Measurements from ENCODE around the gene PRKRIP1. TPM values are rescaled to one million over a fixed set of nuclear protein-coding genes. Genes with fewer than 3 reads are reported as not detected.
"Not testable (repeated sequence)": the region's sequence is repeated elsewhere in the genome, so short reads cannot be mapped to it uniquely, and the experiment has no call there.

PRKRIP1 gene
- total RNA-seq, 1 experiment from 2014 or later, result 21.2 TPM

DNA sequence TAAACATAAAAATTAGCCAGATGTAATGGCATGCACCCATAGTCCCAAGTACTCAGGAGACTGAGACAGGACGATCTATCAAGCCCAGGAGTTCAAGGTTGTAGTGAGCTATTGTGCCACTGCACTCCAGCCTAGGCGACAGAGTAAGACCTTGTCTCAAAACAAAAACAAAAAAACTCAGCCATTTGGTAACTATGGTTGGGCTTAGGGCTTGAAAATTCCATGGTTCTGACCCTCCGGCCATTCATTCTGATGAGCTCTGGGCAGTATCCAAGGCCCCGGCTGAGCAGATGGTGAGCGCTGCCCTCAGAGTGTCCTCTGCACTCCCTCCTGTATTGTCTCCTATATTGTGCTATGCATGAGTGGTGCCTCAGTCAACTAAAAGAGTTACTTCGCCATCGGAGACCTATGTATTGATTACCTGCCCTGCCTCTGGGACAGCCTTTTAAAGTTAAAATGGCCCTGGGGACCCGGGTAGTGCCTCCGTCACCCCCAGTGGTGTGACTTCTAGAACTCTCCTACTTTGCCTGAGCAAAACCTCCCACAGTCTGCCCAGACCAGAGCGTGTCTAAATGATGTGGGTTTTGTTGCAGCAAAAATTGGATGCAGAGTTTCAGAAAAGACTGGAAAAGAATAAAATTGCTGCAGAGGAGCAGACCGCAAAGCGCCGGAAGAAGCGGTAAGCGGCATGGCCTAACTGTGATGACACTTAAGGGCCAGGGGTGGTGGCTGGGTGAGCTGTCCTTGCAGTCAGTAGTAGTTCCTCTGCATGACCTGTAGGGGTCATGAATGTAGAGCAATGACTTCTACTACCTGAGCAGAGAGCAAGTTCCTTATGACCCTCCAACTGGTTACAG is 8.1 kb downstream of the PRKRIP1 start:
- DNase-seq (ENCODE audit: low read depth), result peak; percentile 67

DNA sequence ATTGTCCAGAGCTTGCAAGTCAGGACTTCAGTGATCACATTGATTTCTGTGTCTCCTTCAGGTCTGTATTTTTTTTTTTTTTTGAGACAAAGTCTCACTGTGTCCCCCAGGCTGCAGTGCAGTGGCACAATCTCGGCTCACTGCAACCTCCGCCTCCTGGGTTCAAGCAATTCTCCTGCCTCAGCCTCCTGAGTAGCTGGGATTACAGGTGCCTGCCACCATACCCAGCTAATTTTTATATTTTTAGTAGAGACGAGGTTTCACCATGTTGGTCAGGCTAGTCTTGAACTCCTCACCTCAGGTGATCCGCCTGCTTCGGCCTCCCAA is 8.7 kb downstream of the PRKRIP1 start:
- DNase-seq (ENCODE audit: low read depth), result not testable (repeated sequence)

DNA sequence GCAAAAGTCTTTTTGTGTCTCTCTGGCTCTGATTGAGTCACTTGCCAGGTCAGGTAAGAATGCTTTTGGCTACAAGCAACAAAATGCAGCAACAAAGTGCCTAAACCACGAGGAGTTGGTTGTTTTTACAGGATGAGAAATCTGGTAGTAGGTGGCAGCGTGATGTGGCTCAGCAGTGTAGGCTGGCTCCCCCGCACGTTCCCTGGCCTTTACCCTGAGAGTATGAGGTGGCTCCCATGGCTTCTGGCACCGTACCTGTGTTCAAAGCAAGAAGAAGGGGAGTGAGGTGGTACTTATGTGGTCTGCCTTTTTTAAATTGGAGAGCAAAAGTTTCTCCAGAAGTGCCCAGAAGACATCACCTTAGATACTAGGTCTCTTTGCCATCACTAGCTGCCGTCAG is 11.7 kb downstream of the PRKRIP1 start:
- DNase-seq (ENCODE audit: low read depth), result no peak

DNA sequence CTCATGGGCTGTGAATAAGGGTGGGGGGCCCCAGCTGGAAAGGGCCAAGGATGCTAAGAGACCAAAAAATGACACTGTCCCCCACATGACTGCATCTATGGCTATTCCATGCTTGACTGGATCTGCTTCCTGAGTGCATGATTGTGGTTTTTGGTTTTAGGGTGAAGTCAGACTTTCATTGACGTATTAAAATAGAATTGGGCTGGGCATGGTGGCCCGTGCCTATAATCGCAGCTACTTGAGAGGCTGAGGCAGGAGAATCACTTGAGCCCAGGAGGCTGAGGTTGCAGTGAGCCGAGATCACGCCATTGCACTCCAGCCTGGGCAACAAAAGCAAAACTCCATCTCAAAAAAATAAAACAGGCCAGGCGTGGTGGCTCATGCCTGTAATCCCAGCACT is 12.4 kb downstream of the PRKRIP1 start:
- peak; percentile 38 for DNase-seq (ENCODE audit: low read depth)

DNA sequence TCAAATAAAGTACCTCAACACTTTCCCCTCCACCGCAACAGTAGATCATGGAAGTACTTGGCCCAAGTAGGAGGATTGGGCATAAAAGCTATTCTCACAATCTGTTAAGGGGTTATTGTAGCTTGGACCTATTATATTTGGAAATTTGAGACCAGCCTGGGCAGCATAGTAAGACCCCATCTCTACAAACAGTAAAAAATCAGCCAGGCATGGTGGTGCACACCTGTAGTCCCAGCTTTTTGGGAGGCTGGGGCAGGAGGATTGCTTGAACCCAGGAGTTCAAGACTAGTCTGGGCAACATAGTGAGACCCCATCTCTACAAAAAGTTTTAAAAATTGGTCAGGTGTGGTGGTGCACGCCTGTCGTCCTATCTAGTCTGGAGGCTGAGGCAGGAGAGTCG is 13.2 kb downstream of the PRKRIP1 start:
- DNase-seq (ENCODE audit: low read depth), result no peak

DNA sequence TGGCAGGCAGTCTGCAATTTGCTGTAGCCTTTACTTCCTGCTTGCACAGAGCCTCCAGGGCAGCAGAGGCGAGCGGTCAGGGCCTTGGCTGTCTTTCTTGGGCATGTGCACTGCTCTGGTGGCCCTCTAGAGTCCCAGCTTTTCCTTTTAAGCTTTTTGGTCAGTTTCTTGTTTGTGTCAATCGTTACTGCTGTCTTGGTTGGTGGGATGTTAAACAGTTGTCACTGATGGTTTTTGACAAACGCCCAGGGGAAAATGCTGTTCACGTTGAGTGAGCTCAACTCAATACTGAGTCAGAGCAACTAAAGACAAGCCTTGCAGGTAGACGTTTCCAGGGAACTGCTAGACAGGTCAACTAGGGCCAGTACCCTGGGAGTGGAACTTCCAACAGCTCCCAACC is 14.0 kb downstream of the PRKRIP1 start:
- no peak for DNase-seq (ENCODE audit: low read depth)

DNA sequence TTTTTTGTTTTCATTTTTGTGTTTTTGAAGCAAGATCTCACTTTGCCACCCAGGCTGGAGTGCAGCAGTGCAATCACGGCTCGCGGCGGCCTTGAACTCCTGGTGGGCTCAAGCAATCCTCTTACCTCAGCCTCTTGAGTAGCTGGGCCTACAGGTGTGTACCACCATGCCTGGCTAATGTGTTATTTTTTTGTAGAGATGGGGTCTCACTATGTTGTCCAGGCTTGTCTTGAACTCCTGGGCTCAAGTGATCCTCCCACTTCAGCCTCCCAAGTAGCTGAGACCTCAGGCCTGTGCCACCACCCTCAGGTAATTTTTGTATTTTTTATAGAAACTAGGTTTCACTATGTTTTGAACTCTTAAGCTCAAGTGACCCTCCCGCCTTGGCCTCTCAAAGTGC is 14.8 kb downstream of the PRKRIP1 start:
- no peak for DNase-seq (ENCODE audit: low read depth)

DNA sequence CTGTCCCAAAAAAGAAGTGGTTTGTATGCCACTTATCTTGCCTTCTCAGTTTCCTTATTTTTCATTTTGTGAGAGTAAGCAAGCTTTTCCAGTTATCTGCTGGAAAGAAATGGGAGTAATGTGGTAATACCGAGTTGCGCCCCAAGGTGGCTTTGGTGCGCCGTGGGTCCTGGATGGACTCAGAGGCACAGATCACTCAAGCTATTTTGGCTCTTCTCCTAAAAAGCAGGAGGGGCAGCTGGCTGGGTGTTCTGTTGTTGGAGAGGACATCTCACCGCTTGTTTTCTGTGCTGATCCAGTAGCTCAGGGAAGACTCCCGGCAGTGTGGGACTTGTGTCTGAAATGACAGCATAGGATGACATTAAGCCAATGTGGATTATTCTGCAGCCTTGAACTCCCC is 16.4 kb downstream of the PRKRIP1 start:
- peak; percentile 37 for DNase-seq (ENCODE audit: low read depth)

DNA sequence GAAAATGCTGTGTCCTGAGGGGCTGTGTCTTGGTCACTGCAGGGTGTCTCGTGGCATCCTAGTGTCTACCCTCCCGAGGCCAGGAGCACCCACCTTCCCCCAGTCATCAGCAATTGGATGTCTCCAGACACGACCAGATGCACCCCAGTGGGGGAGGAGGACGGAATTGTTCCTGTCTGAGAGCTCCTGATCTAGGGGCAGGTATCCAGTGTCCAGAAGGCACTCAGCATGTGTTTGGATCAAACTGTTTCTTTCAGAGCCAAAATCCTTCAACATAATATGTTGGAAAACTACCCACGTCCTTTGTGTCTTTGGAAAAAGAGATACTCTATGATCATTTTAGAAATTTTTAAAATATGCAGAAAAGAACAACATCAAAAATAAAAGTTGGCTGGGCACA is 16.9 kb downstream of the PRKRIP1 start:
- DNase-seq (ENCODE audit: low read depth), result no peak

DNA sequence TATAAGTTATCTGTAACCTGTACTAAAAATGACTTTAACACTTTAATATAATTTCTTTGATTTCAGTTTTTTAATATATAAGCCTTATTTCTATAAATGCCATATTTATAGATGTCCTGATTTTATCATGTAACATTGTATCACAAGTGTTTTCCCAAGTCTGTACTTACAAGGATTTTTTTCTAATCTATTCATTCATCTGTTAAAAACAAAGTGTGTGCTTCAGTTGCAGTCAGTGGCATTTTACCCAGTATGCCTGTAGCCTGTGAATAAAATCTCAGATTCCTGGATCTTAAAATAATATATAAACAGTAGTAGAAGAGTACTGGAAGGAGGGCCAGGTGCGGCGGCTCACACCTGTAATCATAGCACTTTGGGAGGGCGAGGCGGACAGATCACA is 17.4 kb downstream of the PRKRIP1 start:
- DNase-seq (ENCODE audit: low read depth), result no peak

DNA sequence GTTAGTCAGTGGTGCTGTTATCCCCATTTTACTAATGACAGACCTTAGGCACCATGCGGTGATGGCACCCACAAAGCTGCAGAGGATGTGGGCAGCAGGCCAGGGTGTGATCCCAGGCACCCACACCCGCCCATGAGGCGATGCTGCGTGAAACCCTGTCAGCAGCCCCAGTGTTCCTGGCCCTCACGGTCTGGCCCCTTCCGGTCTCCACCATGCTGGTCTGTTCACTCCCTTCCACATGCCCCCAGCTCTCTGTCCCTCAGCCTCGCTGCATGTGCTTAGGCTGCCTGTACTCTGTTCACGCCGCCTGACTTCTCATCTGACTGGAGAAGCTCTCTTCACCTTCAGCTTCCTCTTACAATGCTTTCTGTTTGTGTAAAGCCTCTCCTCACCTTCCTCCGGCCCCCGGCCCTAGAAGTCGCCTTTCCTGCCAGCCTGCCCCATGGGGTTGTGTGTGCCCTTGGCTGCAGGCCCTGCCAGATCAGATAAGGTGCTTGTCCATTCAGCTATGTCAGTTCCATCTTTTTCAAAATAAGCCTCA is 19.6 kb downstream of the PRKRIP1 start:
- no peak for DNase-seq (ENCODE audit: low read depth)

DNA sequence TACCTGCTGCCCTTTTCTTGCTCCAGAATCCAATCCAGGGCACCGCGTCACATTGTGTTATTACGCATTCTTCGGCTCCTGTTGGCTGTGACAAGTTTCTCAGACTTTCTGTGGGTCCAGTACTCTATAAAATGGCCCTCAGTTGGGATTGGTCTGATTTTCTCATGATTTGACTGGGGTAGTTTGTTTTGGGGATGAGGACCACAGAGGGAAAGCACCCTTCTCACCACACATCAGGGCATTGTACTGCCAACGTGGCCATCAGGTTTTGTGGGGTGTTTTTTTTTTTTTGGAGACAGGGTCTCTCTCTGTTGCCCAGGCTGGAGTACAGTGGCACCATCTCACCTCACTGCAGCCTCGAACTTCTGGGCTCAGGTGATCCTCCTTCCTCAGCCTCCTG is 20.2 kb downstream of the PRKRIP1 start:
- DNase-seq (ENCODE audit: low read depth), result no peak

DNA sequence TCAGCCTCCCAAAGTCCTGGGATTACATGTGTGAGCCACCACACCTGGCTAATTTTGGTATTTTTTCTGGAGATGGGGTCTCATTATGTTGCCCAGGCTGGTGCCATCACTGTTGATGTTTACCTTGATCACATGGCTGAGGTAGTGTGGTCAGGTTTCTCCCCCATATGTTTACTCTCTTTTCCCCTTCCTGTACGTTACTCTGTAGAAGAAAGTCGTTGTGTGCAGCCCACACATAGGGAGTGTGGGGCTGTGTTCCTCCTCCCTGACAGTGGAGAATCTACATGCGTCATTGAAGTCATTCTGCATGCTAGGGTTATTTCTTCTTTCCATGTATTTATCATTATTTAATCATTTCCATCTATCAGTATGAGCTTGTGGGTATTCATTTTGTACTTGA is 20.9 kb downstream of the PRKRIP1 start:
- DNase-seq (ENCODE audit: low read depth), result no peak

DNA sequence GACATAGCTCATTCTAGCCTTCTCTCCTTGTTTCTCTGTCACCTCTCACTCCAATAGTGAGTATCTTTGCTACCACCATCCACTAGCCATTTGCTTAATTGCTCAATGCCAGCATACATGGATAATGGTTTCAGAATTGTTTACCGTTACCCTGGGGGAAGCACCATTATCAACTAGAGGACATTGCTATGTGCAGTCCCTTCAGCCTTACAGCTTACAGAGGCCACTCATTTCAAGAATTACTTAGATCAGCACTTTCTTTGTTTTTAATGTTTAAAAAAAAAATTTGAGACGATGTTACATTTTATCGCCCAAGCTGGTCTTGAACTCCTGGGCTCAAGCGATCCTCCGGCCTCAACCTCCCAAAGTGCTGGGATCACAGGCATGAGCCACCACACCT is 22.4 kb downstream of the PRKRIP1 start:
- DNase-seq (ENCODE audit: low read depth), result no peak

DNA sequence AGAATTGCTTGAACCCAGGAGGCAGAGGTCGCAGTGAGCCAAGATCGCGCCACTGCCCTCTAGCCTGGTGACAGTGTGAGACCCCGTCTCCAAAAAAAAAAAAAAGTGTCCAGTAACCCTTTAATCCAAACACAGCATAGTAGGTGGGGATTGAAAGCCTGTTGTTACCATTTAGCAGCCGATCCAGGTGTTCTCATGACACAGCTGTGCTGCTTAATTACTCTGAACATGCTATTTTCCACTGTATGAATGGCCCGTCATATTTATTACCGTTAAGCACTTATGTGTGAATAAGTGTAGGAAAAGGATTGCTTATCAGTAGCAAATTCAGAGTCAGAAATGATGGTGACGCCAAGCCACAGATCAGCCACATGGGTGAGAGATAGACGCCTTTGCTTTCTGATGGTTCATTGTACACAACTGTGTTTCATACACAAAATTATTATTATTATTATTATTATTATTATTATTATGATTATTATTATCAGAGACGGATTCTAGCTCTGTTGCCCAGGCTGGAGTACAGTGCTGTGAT is 25.6 kb downstream of the PRKRIP1 start:
- no peak for DNase-seq (ENCODE audit: low read depth)

DNA sequence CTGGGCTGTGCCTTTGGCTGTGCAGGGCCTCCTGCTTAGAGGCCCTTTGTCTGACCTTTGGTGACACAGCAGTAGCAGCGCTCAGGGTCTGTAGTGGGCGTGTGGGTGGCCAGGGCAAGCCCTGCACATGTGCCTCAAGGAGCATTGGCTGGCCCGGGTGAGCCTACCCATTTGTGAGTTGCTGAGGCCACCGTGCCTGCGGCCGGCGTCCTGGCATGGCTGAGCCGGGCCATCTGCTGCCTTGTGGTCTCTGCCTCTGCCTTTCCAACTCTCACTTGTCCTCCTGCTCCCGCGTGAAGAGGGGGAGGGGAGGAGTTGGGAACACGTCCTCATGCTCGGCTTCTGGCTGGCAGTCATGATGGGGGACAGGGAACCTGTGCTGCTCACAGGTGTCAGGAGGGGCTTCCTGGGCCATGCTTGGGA is 28.0 kb downstream of the PRKRIP1 start:
- DNase-seq (ENCODE audit: low read depth), result no peak

DNA sequence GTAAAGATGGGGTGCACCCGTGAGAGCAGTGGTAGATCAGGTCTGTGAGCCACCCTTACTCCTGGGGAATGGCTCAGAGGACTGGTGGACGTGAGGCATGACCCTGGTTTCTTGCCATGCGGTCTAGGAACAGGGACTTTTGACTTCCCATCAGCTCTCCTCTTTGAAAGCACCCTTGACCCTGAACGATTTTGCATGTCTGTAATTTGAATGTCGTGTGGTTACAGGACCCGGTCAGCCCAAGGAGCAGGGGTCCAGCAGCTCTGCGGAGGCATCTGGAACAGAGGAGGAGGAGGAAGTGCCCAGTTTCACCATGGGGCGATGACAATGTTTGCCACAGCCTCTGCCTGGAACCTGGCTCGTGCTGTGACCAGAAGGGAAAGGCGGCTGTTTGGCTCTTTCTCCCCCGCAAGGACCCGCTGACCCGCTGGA is 28.6 kb downstream of the PRKRIP1 start:
- no peak for DNase-seq (ENCODE audit: low read depth)

DNA sequence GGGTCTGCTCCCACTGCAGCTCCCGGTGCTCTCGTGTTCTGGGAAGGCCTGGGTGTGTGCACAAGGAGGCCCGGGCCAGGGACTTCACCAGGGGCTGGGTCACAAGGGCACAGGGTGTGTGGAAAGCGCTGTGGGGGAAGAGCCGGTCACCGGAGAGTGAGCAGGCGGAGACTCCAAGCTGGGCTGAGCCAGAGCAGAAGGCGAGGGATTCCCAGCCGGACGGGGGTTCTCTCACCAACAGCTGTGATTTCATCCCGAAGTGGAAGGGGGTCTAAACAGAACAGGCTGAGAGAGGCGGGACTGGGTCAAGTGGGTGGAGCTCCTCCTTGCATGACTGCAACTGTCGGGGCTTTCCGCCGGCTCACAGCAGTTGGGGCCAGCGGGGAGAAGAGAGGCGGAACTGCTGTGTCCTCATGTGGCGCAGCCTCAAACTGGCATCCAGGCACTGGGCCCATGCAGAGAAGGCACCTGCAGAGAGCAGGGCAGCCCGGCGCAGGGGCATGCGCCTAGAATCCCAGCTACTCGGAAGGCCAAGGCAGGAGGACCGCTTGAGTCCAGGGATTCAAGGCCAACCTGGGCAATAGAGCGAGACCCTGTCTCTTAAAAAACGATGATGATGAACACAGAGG is 29.6 kb downstream of the PRKRIP1 start:
- no peak for DNase-seq (ENCODE audit: low read depth)

DNA sequence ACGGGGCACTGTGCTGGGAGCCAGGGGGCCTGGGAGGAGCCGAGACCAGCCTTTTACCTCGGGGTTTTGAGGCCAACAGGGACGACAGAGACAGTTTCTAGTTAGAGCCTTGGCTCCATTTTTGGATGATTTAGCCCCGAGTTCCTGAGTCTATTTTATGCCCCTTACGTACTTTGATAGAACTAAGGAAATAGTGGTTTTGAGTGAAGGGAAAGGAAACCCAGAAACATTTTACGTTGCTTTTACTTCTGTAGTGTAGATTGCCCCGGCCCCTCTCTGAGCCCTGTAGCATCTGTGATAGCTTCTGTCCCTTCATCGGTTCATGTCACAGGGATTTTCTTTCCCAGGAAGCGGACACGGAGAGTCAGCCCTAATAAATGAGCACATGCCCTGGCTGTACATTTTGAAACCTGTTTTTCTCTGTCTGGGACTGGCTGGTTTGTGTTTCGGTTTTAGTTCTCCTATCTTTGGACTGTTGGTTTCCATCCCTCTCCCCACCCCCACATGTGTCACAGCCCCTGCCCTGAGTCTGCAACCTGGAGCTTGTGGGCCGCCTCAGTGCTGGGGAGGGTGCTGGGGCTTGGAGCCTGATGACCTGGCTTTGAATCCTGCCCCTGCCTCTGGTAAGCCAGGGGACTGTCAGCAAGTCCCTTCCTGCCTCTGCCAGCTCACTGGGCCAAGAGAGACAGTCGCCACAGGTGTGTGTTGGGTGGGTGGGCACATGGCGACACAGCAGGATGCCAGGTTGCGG is 30.3 kb downstream of the PRKRIP1 start:
- DNase-seq (ENCODE audit: low read depth), result no peak

DNA sequence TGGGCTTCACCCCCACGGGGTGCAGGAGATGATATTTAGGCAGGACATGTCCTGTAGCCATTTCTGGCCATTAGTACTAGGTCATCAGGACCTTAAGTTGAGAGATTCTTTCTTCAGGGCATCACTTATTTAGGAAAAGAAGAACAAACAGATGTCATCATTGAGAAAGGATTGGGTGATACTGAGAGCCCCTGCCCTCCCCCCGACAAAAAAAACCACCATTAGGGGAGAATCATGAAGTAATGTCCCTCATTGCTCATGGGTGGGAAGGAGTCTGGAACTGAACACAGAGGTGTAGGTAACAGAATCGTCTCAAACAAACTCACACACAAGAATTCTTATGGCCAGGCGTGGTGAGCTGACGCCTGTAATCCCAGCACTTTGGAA is 30.8 kb downstream of the PRKRIP1 start:
- DNase-seq (ENCODE audit: low read depth), result no peak

DNA sequence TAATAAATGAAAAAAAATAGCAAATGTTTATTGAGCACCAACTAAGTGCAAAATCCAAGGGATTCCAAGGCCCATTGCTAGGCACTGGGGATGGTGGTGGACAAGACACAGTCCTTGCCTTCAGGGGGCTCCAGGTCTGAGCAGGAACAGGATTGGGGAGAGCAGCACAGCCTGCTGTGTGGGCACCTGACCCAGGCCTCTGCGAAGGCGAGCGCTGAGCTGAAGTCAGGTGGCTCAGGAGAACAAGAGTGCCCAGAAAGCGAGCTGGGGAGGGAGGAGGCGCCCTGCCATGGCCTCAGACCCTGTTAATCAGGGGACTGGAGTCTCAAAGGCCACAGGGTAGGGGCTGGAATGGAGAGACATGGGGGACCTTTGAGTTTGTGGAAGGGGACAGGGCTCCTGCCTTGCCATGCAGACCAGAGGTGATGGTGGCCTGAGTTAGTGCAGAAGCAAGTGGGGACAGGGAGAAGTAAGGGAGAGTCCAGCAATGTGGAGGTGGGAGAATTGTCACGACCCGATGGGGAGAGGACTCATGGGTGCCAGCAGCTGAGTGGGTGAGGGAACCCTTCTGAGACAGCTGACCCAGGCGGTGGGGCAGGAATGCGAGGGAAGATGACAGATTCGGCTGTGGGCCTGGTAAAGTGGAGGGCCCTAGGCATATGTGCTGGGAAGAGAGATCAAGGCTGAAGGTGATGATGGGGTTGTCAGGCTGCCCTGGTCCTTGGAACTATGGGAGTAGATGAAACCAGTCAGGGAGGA is 33.2 kb downstream of the PRKRIP1 start:
- no peak for DNase-seq (ENCODE audit: low read depth)
